ENCODE results near the gene CLDN19.
"Not testable (repeated sequence)": the region's sequence is repeated elsewhere in the genome, so short reads cannot be mapped to it uniquely, and the experiment has no call there.

Gene CLDN19

GRCh38 chr1:42737257-42737656 is 2.8 kb downstream of the CLDN19 start:
- DNase-seq, result no peak

DNA sequence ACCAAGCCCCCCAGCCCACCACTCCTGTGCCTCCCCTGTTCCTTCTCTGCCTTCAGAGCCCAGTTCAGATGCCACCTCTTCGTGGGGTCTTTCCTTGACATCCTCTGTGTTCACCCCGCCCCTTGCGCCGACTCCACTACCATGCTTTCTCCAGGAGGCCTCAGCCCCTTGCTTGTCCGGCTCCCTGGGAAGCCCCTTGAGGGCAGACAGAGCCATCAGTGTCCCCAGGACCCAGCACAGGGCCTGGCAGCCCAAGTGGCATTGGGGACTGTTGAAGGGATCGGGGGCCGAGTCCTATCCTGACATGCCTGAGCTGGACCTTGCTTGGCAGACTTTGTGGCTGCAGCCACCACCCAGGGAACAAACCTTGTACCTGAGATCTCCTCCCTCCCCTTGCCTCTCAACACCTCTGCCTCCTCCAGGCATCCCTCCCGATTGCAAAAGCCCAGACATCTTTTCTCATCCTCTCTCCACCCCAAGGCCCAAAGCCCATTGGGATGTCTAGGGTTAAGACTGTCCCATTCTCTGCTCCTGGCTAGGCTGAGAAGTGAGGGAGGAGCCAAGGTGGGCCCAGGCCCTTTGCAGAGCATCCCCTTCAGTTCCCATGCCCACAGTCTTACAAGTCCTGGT is 3.4 kb downstream of the CLDN19 start:
- no peak for DNase-seq

DNA sequence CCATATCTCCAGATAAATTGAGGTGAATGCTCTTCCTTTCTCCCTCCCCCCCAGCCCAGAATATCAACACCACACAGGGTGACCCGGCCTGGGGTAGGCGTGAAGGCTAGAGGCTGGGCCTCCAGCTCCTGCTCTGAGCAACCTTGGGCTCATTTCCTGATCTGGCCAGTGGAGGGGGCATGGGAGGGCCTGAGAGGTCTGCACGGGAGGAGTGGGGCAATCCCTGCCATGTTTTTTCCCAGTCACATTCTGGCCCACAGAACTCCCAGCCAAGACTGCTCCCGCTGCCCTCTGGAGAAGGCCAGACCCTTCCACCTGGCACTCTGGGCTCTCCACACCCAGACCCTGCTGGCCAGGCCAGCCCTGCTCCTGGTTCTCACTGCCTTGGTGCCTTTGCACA is 3.9 kb downstream of the CLDN19 start:
- DNase-seq, result no peak

DNA sequence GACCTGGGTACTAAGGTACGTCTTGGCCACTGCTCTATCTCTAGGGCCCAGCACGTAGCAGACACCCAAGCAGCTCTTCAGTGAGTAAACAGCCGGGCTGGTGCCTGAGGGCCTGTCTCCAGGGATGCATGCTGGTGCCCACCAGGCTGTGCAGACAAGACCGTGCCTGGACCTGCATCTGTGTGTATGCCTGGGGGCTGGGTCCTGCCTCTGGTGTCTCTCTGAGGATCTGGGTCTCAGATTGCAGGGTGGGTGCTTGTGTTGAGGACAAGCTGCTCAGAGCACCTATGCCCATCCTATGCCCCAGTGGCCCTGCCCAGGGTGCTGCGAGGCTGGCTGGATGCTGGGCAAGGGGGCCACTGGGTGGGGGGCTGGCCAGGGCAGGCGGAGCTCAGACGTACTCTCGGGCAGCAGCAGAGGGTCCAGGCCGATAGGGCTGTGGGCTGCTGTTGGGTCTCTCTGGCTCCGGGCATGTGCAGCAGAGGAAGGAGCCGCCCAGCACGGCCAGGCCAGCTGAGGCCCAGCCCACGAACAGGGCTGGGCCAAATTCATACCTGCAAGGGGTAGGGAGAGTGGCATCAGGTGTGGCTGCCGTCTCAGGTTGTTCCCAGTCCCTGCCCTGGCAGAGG is 4.4 kb downstream of the CLDN19 start:
- no peak for DNase-seq

GRCh38 chr1:42735056-42735455 is 5.0 kb downstream of the CLDN19 start:
- DNase-seq, result no peak

GRCh38 chr1:42734201-42735035 is 5.6 kb downstream of the CLDN19 start:
- DNase-seq, result no peak

DNA sequence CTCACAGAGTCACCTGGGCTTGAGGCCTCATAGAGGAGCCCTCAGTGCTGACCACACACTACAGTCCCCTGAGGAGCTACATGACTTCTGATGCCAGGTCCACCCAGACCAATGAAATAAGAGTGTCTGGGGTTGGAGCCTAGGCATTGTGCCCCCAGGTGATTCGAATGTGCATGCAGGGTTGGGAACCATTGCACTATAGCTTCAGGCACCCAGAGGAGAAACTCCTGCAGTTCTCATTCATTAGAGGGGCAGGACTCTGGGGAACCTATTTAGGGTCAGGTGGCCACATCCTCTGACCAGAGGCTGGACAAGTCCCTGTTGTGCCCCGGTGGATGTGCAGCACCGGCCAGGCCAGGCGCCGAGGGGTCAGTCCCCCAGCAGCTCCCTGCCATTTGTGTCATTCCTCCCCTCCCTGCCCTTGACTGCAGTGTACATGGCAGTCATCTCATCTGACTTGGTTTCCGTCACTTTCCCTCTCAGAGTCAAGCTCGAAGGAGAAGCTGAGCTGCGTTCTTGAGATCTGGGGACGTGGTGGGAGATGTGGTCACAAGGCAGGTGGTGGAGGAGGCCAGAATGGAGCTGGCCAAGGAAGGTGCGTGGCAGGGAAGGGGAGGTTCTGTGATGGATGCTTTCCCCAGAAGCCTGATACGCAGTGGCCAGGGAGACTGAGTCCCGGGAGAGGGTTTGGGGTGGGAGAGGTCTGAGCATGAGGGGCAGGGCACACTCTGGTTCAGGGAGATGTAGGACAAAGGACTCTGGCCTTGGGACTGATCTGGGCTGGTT is 6.4 kb downstream of the CLDN19 start:
- DNase-seq, result no peak

DNA sequence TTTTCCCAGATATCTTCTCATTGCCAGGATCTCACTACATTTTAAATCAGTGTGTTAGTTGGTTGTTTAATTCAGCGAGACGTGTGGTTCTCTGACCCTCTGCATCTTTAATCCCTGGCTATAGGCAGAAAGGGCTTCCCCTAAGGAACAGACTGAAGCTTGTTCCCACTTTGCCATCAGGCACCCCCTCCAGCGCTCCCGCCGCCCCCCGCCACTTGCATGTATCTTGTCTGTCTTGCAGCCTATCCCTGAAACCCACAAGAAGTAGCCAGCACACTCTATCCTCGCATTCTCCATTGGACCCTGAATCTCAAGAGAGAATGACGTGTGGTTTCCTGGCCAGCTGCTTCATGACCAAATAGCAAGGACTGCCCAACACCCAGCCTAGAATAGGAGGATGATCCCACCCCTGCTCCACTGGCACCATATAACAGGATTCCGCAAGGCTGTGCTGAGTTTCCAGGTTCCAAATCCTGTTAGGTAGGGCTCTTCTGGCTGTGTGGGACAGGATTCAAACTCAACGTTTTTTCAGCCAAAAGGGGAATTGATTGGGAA is 7.8 kb downstream of the CLDN19 start:
- DNase-seq, result no peak

DNA sequence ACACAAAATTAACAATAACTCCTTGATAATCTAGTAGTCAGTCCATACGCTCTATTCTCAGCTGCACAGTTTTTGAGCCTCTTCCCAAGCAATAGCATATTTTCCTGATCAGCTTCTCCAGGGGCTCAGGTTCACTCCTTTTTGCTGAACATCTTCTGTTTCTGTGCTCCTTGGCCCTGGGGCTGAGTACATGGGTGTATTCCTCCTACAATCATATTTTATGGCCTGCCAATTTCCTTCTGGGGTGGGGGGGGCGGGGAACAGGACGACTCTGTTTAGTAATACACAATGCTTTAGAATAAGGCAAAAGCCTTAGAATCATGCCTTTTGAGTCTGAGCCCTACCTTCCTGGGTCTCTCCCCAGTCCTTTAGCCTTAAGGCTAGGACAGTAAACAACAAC is 8.5 kb downstream of the CLDN19 start:
- no peak for DNase-seq

- DNase-seq, result no peak
Observed at GRCh38 chr1:42730988-42731387, 9.0 kb downstream of the CLDN19 start.

DNA sequence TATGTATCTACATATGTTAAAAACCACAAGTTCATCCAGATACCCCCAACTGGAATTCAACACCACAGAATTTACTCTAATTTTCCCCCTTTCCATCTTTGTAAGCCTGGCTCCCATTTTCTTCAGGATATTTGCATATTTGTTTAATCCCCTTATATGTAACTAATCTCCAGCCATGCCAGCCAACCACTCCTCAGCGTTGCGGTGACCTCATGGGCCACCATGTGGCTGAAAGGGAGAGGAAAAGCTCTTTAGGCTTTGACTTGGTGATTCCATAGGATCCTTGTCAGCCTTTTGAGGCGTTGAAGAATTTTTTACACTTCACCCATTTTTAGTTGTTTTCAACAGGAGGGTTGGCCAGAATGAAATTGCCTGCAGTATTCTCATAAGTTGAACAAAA is 10.0 kb downstream of the CLDN19 start:
- DNase-seq, result no peak

- not testable (repeated sequence) for DNase-seq
Observed at GRCh38 chr1:42725820-42726219, 14.2 kb downstream of the CLDN19 start.

DNA sequence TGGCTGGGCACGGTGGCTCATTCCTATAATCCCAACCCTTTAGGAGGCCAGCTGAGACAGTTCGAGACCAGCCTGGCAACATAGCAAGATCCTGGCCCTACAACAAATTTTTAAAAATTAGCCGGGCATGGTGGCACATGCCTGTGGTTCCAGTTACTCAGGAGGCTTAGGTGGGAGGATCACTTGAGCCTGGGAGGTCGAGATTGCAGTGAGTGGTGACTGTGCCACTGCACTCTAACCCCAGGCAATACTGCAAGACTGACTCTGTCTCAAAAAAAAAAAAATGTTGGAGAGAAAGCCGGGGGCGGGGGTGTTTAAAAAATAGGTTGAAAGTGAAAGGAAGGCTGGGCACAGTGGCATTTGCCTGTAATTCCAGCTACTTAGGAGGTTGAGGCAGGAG is 16.5 kb downstream of the CLDN19 start:
- no peak for DNase-seq

GRCh38 chr1:42722403-42722802 is 17.6 kb downstream of the CLDN19 start:
- not testable (repeated sequence) for DNase-seq

- DNase-seq, result peak; percentile 7
Observed at GRCh38 chr1:42721926-42722325, 18.1 kb downstream of the CLDN19 start.

- DNase-seq, result no peak
Observed at GRCh38 chr1:42720868-42721267, 19.2 kb downstream of the CLDN19 start.

DNA sequence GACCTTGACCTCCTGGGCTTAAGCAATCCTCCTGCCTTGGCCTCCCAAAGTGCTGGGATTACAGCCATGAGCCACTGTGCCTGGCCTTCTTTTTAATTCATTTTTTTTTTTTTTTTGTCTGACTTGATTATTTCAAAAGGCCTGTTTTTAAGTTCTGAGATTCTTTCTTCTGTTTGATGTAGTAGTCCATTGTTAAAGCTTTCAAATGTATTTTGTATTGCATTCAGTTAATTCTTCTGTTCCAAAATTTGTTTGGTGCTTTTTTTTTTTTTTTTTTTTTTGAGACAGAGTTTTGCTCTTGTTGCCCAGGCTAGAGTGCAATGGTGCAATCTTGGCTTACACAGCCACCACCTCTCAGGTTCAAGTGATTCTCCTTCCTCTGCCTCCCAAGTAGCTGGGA is 25.6 kb downstream of the CLDN19 start:
- DNase-seq, result not testable (repeated sequence)

DNA sequence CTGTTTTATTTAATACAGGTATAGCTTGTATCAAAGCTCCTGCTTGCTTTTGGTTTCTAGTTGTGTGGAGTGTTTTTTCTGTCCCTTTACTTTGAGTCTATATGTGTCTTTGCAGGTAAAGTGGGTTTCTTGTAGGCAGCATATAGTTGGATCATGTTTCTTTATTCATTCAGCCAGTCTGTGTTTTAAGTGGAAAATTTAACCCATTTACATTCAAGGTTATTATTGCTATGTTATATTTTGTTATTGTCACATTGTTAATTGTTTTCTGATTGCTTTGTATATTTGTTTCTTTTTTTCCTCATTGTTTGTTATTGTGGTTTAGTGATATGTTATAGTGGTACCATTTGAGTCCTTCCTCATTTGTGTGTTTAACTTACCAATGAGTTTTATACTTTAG is 26.7 kb downstream of the CLDN19 start:
- no peak for DNase-seq

DNA sequence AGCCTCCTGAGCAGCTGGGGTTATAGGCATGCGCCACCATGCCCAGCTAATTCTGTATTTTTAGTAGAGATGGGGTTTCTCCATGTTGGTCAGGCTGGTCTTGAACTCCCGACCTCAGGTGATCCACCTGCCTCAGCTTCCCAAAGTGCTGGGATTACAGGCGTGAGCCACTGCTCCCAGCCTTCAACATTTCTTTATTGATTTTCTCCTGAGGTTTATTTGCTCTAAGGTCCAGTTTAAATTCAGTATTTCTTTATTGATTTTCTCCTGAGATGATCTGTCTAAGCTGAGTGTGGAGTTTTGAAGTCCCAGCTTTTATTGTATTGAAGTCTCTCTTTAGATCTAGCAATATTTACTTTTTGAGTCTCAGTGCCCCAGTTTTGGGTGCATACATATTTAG is 27.2 kb downstream of the CLDN19 start:
- not testable (repeated sequence) for DNase-seq

GRCh38 chr1:42703888-42704464 is 36.1 kb downstream of the CLDN19 start:
- no peak for DNase-seq

DNA sequence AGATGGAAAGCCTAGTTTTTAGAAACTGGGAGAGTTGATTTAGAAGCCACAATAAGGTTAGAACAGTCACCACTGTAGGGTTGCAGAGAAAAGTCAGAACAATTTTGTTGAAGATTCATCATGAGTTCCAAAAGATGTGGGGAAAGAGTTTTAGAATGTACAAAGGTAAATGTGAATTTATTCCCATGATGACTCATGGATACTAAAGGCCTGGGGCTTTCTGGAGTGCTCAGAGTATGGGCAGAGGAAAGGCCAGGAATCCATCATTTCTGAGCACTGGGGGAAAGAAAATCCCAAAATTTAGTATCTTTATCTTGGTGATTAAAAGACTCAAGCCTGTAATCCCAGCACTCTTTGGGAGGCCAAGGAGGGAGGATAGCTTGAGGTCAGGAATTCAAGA is 40.0 kb downstream of the CLDN19 start:
- no peak for DNase-seq

DNA sequence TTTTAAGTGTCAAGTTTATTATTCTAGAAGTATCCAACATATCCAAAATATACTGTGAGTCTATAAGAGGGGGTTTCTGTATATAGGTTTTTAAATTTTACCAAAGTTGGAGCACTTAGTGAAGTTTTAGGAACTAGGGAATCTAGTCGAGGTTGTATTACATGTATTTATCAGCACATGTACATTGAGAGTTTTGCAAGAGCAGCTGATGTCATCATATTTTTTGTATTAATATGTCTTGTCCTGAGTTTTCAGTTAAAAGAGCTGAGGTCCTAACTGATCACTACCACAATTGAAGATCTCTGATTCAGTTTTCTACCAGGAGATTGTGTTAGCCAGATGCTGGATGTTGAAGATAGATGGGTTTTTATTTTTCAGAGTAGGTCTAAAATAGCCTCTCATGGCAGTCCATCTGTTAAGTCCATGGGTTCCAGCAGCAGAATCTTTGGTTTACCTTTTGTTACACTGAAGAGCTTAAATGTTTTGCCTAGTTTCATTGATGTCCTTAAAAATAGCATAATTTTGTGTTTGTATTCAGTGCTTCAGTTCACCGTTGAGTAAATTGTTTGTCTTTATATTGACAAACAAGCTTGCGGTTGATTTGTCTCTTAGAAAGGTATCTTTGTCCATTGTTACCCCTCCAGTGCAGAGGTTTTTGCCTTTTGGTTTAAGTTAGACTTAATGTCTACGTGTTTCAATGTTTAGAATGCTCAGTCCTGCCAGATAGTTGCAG is 41.8 kb downstream of the CLDN19 start:
- no peak for DNase-seq
